Measurements from ENCODE around the gene MAP6.

Gene MAP6

GRCh38 chr11:75571625-75572024 is 97.2 kb downstream of the MAP6 start:
- FAIRE-seq = no peak

GRCh38 chr11:75570559-75571139 is 98.2 kb downstream of the MAP6 start:
- DNase-seq (ENCODE audit: low spot score) = no peak
- FAIRE-seq = no peak

More at GRCh38 chr11:75571625-75572024, 97.2 kb downstream of the MAP6 start:
- no peak for DNase-seq (ENCODE audit: low spot score)

GRCh38 chr11:75568616-75569219 is 100.1 kb downstream of the MAP6 start:
- FAIRE-seq (no peak), DNase-seq (ENCODE audit: low spot score) (no peak)

GRCh38 chr11:75567971-75568370 is 100.9 kb downstream of the MAP6 start:
- DNase-seq (ENCODE audit: low spot score) (no peak), FAIRE-seq (no peak)

GRCh38 chr11:75566763-75567279 is 102.0 kb downstream of the MAP6 start:
- DNase-seq (ENCODE audit: low spot score) (no peak), FAIRE-seq (no peak)

GRCh38 chr11:75565916-75566762 is 102.7 kb downstream of the MAP6 start:
- FAIRE-seq = no peak
- DNase-seq (ENCODE audit: low spot score) = no peak

- peak; percentile 83 for DNase-seq (ENCODE audit: low spot score)
- FAIRE-seq = peak; percentile 47
Observed at GRCh38 chr11:75565221-75565814, 103.5 kb downstream of the MAP6 start.

GRCh38 chr11:75563978-75564552 is 104.8 kb downstream of the MAP6 start:
- FAIRE-seq (no peak), DNase-seq (ENCODE audit: low spot score) (peak; percentile 49)

- no peak for FAIRE-seq
- no peak for DNase-seq (ENCODE audit: low spot score)
Observed at GRCh38 chr11:75563501-75563977, 105.3 kb downstream of the MAP6 start.

GRCh38 chr11:75562836-75563484 is 105.9 kb downstream of the MAP6 start:
- DNase-seq (ENCODE audit: low spot score) (peak; percentile 73), FAIRE-seq (no peak)

GRCh38 chr11:75562048-75562835 is 106.6 kb downstream of the MAP6 start, which contains the start of gene SERPINH1:
Gene SERPINH1 (plus strand): TSS chr11:75562253. CDS start chr11:75566350, 4,097 bp downstream.
- DNase-seq (ENCODE audit: low spot score) (peak; percentile 70), FAIRE-seq (no peak)

GRCh38 chr11:75561426-75562047 is 107.3 kb downstream of the MAP6 start:
- DNase-seq (ENCODE audit: low spot score) (no peak), FAIRE-seq (no peak)

- DNase-seq (ENCODE audit: low spot score) (no peak), FAIRE-seq (no peak)
Observed at GRCh38 chr11:75560644-75561043, 108.2 kb downstream of the MAP6 start.

GRCh38 chr11:75558939-75559843 is 109.6 kb downstream of the MAP6 start:
- no peak for FAIRE-seq
- DNase-seq (ENCODE audit: low spot score) = no peak

GRCh38 chr11:75557666-75558494 is 111.0 kb downstream of the MAP6 start:
- FAIRE-seq (no peak), DNase-seq (ENCODE audit: low spot score) (peak; percentile 28)

GRCh38 chr11:75556275-75556674 is 112.6 kb downstream of the MAP6 start:
- no peak for DNase-seq (ENCODE audit: low spot score)
- FAIRE-seq = no peak

- DNase-seq (ENCODE audit: low spot score) (no peak), FAIRE-seq (no peak)
Observed at GRCh38 chr11:75555079-75555811, 113.6 kb downstream of the MAP6 start.
